HG02610 (cell line): Measurements from ENCODE around the gene SPC25.
"Not testable (repeated sequence)": the region's sequence is repeated elsewhere in the genome, so short reads cannot be mapped to it uniquely, and the experiment has no call there.

ENCODE experiments used
- ATAC-seq: cut with Tn5 transposase; IDR thresholded peaks from one replicate; pipeline ENCODE4 v1.9.1; 2021; ENCODE audit warnings: mild to moderate bottlenecking, moderate library complexity; ENCODE audit not compliant: unreplicated experiment

The SPC25 gene, protein sequence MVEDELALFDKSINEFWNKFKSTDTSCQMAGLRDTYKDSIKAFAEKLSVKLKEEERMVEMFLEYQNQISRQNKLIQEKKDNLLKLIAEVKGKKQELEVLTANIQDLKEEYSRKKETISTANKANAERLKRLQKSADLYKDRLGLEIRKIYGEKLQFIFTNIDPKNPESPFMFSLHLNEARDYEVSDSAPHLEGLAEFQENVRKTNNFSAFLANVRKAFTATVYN

DNA sequence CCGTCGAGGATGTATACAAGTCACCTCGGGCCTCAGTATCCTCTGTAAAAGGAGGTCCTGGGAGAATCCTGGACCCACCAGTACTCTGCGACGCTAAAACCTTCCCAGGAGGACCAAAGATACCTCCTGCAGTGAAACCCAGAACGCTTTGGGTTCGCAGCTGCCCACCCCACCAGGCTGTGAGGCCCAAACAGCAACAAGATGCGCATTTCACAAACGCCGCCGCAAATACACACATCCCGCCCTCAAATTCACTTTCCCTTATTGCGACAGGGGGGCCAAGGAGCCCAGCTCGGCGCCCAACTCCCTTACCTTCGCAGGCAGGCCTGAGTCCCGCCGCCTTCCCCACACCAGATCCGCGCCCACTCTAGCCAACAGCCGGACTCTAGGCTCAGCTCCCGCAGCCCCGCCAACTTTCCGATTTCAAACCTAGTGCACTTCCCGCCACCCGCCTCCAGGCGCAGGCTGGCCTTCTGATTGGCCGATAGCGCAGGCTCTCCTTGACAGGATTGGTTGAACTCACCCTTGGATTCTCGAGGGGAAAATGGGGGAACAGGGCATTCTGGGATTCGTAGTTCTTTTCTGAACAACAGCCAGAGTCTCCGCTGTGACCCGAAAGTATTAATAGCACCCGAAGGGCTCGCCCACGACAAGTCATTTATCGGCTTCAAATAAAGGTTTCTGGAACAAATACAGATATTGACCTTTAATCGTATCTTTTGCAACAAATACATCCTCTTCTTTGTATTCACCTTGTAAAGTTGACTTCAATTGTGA lies at the start of gene SPC25:
Gene SPC25 (minus strand): TSS at position 425 of the 777 bp plus-strand sequence. CDS start 911 bp downstream, outside the sequence.
- ATAC-seq, result peak; percentile 100

DNA sequence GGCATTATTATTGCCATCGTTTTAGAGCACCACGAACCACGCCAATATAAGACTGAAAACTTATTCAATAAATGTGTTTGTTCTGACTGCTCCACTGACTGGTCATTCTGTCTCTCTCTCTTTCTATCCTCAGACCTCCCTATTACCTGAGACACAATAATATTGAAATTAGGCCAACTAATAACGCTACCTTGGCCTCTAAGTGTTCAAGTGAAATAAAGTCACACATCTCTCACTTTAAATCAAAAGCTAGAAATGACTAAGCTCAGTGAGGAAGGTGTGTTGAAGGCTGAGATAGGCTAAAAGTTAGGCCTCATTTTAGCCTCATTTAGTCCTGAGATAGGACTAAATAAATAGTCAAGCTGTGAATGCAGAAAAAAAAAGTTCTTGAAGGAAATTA lies 49.7 kb upstream of the SPC25 start:
- peak; percentile 94 for ATAC-seq

DNA sequence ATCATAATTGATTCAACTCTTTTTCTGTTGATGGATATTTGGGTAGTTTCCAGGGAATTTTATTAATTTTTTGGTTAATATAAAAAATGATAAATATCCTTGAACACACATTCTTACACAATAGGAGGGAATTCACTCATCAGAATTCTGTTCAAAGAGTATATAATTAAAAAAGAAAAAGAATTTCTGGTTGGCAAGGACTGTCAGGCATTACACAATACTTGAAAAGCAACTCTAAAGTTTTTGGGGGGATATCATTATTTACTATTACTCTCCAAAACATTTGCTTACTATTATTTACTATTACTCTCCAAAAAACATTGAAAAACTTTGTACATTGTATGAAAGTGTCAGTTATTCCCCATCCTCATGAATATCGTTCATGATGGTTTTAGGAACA lies 48.8 kb upstream of the SPC25 start:
- ATAC-seq, result no peak

DNA sequence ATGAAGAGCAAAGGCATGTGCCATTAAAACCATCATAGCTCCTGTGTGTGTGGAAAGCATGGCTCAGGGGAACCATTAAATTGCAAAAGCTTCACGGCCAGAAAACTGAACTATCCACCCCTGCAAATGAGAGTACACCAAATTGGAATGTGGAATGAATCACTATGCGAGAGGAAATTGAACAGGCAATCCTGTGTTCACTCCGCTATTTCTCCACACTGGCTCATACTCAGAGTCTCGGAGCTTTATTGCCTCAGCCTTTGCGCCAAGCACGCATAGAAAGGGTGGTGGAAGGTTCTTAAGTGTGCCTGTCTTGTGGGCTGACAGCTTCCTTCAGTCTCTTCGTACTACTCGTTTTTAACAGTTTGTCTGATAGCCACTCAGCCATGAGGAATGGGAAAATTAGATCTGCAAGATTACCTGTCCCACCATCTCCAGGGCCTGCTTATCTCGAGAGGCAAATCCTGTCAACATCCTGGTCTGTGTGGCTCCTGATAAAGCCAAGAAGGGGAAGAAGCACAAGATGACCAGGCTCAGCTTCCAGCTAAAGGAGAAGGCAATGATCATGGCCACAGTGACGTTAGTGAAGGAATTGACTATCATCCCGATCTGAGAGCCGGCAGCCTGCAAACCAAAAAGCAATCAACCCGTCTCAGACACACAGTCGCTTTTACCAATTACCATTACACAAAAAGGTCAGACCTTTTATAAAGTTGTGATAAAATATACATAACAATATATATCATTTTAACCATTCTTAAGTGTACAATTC lies 45.8 kb upstream of the SPC25 start:
- no peak for ATAC-seq

DNA sequence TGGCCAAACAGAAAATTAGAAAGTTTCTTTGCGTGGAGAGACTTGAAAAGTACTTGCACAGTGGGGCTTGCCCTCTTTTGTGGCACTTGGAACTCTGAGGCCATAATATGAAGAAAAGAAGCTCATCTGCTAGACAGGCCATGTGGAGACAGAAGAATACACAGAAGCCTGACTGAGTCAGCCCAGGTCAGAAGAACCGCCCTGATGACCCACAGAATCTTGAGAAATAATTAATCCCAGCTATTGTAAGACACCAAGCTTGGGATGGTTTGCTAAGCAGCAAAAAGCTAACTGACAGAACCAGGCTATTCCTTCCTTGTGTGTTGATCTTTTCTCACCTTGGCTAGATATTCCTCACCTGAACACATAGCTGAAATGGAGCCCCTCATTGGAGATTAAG lies 44.6 kb upstream of the SPC25 start:
- no peak for ATAC-seq

DNA sequence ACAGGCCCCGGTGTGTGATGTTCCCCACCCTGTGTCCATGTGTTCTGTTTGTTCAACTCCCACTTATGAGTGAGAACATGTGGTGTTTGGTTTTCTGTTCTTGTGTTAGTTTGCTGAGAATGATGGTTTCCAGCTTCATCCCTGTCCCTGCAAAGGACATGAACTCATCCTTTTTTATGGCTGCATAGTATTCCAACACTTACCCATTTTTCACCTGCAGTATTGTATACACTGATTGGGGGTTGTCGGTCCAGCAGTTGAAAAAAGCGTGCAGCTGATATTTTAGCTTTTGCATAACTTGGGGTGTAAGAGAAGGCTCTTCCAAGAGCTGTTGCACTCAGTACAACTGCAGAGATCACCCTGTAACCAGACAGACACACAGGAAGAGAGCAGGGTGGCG lies 41.9 kb upstream of the SPC25 start:
- ATAC-seq, result not testable (repeated sequence)

DNA sequence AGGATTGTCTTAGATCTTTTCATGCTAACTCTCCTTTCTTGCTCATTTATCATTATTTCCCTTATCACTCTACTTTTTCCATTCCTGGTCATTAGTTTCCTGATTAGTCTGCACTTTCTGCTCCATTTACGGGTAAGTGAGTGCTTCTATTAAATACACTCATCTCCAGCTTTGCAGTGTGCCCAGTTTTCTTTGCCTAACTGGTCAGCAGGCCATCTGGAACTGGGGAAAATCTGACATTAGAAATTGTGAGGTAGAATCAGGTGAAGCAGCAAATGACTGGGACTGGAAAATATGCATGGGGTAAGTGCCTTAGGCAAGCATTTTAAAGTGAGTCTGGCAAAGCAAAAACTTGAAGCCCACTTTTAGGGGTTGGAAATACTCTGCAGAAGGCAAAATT lies 40.0 kb upstream of the SPC25 start:
- ATAC-seq, result no peak

DNA sequence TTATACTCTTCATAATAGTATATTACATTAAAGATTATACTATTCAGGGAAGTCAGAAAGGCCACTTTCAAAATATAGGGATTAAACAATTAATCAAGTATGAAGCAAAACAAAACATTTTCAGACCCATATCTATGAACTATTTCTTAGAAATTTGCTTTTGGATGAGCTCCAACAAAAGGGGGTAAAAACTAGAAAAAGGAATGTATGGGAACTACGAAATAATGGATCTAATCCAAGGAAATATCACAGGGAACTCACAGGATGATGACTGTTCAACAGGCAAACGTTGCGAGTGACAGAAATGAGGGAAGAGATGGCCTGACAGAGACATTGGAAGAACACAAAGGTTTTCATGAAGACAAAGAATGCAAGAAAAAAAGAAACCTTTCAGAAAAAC lies 38.8 kb upstream of the SPC25 start:
- no peak for ATAC-seq

DNA sequence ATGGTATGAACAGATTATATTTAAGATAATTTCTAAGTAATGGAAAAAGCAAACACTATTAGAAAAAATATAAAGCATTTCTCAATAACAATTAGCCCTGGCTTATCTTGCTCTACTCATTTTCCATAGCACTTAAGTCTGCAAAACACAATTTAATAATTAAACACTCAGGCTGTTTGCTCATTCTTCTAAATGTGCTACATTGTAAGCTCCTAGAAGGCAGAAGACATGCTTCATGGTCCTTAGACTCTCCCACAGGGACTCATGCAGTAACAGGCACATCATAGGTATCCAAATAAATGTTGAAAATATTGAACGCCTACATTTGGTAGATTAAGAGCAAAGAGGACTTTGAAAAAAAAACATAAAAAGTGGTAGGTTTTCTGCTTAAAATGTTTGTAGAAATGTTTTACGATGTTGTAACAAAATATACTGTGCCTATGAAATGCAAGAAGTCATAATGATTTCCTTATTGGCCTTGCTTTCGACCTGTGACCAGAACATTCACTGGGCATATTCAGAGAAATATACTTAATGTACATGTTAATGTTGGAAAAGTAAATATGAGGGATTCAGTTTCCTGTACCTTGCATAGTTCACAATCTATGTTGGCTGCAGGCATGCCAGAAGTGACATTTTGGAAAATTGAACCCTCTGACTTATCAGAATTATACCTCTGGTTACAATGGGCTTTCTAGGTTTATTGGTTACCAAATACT lies 38.0 kb upstream of the SPC25 start:
- no peak for ATAC-seq

DNA sequence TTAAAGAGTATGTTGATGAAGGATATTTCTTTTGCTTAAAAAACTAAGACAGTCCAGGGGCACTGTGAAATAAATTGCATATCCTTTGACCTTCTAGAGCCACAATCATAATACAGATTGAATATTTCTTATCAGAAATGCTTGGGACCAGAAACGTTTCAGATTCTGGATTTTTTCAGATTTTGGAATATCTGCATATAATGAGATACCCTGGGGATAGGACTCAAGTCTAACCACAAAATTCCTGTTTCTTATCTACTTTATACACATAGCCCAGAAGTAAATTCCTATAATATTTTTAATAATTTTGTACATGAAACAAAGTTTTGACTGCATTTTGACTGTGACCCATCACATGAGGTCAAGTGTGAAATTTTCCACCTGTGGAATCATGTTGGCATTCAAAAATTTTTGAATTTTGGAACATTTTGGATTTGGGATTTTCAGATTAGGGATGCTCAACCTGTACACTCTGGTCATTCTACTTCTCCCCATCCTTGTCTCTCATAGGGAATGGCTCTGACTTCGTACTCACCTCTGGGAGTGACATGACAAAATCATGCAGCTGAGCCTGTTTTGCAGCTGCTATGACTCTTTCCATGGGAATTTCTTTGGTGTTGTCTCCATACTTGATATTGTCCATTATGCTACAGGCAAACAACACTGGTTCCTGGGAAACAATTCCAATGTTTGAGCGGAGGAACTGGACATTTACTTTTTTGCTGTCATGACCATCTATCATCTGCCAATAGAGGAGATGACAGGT lies 36.6 kb upstream of the SPC25 start:
- no peak for ATAC-seq

DNA sequence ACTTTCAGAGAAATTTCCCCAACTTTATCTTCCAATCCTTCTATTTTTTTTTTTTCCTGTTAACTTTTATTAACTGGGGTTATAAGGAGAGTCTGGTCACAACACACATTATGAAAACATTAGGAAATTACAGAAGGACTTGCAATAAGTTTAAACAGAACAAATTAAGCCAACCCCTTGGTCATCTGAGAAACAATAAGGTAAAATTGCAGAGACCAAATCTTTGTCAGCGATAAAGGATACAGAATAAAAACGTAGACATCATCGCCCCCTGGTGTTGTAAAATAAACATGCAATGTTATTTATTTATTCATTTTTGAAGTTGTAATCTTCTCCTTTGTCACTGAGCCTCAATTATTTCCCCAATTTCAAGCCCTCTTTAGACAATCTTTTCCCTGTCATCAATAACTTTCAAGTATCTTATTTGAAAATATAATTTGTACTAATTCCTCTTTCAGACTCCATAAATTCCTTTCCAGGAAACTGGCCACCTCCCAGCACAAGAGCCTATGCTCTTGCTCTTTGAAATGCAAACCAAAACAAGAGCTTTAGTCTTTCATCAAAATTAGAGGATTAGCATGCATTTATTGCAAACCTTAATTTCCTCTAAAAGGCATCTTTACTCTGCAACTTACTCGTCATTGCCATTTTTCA lies 30.4 kb upstream of the SPC25 start:
- no peak for ATAC-seq

DNA sequence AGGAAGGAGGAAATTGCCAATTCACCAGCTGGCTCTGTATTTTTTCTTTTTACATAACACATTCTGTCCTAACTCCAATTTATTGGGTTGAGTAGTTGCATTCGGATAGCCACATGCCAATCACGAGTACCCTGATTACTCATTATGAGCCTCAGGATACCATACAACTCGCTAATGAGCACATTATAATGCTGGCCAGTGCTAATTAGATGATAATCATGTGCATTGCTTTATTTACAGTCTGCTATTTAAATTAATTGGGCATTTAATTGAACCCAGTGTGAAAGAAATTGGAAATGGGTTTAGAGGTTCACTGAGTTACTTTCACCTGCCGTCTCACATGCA lies 26.1 kb upstream of the SPC25 start:
- no peak for ATAC-seq

DNA sequence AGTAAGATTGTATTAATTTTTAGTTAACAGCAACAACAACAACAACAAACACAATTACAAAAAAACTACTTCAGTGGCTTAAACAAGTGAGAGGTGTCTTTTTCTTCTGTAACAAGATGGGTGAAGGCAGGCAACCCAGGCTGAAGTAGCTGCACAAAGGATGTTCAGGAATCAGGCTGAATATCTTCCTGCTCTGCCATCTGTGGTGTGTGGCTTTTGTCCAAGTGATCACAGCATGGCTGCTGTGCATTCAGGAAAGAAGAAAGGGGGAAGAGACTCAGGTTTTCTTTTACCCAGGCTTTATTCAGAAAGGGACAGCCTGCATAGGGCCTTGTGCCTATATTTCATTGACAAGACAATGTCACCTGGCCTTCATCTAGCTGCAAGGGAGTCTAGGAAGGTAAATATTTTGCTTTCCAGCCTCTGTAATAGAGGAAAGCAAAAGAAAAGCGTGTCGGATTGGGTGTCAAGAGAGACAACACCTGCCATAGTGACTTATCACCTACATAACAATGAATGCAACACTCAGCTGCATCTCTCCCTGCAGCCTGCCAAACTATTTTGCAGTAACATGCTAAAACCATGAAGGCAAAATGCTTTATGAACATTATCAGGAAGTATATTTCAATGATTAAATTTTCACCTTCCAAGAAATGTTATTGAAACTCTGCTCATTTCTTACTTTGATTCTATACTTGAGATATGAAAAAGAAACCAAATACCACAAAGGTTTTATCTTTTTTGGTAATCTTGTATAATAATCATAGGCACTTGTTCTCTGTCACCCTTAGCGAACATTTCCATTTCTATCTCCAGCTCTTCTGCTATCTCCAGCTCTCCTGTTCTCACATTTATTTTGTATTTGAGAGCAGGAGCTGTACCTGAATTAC lies 25.5 kb upstream of the SPC25 start:
- ATAC-seq, result no peak

DNA sequence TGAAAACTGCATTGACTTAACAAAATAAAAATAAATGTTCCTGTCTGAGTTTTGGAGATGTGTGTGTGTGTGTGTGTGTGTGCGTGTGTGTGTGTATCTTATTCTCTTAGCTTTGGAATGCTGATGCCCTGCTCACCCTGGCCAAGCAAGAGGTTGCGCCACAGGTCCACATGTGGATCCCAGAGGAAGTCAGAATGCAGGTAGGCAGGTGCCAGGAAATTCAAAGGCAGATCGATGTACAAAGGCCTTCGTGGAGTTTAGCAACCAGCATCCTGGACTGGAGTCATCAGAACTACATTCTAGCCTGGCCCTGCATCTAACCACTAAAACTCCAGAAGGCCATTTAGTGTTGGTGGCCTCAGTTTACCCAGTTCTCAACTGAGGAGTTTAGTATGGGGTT lies 23.3 kb upstream of the SPC25 start:
- no peak for ATAC-seq

DNA sequence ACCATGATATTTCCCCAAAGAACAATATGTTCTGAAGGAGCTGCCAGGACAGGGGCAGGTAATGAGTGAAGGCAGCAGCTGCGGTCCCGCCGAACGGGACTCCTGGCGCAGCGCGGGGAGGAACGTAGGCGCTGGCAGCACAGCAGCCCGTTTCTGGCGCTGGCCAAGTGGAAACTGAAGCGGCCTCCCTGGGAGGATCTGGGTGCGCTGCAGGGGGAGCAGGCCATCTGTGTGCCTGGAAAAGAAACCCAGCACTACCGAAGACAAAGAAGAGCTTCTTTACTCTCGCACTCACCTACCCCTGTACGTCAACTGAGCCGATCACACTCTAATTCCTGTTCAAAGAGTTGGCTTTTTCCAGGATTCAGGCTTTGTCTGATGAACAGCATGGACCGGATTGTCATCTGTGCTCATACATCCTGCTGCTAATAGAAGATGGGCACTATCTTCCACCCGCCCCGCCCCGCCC lies 22.7 kb upstream of the SPC25 start:
- ATAC-seq, result no peak

DNA sequence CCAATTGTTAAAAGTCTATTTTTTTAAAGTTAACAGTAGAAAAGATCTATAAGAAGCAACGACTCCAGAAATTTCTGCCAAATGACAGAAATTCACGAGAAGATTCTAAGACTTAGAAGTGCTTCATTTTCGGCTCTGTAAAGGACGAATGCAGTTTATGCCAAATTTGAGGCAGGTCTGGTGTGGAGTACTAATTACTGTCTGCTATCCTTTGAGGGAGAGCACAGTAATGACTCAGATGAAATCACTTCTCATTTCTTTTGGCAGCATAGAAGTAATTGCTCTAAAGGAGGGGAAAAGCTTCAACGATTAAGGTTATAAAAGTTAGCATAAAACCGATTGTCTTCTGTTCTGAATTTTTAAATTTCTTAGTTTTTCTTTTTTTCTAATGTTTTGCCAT lies 22.2 kb upstream of the SPC25 start:
- no peak for ATAC-seq

DNA sequence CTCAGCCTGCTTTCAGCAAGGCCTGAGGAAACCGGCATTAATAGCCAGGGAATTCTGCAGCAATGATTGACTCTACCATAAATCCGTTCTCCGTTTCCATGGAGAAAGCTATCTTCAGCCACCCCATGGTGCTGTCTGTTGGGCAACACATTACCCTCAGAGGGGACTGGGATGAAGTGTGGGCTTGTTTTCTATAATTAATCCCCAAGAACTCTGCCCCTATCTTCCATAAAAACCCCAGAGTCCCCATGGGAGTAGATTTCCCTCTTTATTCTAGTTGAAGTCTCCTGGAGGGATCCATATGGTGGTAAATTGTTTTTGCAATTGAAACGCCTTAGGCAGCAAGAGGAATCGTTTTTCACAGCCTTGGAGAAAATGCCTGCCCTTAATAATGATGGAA lies 20.1 kb upstream of the SPC25 start:
- ATAC-seq, result no peak

DNA sequence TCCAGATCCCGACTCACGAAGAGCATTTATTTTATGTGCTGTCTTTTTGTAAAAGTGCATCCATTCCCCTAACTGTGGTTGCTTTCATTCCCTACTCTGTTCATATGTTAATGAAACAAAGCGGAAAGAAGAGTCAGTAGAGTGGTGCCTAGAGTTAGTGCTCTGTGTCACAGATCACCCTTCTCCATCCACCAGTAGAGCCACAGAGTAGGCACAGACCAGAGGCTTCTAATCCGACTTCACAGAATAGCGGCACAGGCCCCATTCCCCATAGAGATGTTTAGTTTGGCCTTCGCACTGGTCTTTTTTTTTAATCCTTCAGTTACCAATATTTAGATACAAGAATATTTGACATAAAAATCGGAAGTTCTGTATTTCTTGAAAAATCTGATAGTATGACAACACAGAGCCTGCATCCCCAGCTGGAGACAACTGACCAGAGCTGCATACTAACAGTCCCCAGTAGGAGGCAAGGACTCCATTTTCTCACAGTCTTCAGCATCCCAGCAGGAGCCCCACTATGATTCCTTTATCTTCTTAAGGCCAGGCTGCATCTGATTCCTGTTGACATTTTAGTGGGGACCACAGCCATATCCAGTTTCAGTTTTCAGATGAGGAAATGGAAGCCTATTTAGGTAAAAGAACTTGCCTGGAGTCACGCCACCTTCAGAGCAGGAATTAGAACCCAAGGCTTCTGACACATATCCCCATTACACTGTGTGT lies 17.9 kb upstream of the SPC25 start:
- ATAC-seq, result no peak
